NCI-H2196 (cell line): ENCODE results near the gene DGCR6.
"Not testable (repeated sequence)": the region's sequence is repeated elsewhere in the genome, so short reads cannot be mapped to it uniquely, and the experiment has no call there.

ENCODE experiments used
- DNase-seq: peaks from one replicate; lab custom pipeline; 2025; ENCODE audit not compliant: unreplicated experiment; lab: John Stamatoyannopoulos, UW

DGCR6 gene

GRCh38 chr22:18929459-18929858 lies 23.3 kb downstream of the DGCR6 start:
- no peak for DNase-seq

DNA sequence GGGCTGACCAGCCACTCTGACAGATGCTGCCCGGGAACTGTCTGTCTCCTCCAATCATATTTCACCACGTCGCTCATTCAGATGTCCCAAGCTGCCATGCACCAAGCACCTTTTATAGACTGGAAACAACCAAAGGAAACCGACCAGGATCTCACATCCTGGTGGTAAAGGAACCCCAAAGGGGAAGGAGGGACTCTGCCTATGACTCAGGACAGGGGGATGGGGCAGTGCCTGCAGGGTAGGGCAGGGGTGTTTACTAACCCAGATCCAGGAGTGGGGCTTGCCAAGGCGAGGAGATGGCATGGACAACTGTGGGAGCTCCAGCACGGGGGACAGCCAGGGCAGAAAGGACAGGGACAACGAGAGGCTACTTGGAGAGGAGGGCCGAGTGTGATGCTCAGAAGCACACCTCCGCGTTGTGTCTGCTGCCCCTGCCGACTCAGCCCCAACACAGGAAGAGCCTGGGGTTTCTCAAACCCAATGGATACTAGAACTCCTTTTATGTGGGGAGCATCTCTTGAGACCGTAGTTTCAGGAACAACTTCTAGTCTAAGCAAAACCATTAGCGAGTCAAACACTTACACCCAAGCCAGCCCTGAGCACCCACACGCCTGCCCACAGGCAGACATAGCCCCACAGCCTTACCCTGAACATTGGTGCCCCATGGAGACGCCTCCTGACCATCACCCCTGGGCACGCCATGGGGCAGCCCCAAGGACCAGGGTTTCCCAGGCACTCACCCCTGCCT lies 26.0 kb downstream of the DGCR6 start:
- no peak for DNase-seq

- no peak for DNase-seq
Measured at GRCh38 chr22:18933914-18934313, 27.8 kb downstream of the DGCR6 start.

- DNase-seq = not testable (repeated sequence)
Measured at GRCh38 chr22:18934688-18935087, 28.6 kb downstream of the DGCR6 start.

DNA sequence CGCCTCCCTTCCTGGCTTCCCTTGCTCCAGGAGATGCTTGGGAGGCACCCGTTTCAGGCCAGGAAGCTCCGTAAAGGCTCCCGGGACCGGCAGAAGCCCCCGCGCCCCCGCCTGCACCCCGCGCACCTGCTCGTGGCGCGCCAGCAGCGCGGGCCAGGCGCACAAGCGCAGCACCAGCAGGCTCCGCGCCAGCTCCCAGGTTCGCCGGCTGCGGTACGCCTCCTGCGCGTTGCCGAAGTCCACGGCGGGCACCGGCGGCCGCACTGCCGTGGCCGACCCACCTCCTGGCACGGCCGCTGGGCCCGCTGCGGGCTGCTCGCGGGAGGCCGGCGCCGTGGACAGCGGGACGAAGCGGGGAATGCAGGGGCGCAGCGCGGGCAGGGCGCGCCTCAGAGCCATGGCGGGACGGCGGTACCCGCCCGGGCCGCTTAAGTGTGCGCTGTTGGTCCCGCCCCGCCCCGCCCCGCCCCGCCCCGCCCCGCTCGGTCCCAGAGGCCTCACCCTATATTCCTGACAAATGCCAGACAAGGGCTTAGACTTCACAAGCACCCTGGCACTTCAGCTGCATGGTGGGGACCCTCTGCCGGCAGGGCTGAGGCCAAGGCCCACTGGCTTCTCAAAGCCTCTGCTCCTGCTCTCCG lies 29.9 kb downstream of the DGCR6 start, which contains the start of gene PRODH:
TSS of gene PRODH (minus strand) at position 405 of the 641 bp plus-strand sequence. CDS start at position 399, 6 bp downstream.
- DNase-seq = no peak

DNA sequence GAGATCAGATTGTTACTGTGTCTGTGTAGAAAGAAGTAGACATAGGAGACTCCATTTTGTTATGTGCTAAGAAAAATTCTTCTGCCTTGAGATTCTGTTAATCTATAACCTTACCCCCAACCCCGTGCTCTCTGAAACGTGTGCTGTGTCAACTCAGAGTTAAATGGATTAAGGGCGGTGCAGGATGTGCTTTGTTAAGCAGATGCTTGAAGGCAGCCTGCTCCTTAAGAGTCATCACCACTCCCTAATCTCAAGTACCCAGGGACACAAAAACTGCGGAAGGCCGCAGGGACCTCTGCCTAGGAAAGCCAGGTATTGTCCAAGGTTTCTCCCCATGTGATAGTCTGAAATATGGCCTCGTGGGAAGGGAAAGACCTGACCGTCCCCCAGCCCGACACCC lies 32.6 kb downstream of the DGCR6 start:
- DNase-seq = not testable (repeated sequence)

DNA sequence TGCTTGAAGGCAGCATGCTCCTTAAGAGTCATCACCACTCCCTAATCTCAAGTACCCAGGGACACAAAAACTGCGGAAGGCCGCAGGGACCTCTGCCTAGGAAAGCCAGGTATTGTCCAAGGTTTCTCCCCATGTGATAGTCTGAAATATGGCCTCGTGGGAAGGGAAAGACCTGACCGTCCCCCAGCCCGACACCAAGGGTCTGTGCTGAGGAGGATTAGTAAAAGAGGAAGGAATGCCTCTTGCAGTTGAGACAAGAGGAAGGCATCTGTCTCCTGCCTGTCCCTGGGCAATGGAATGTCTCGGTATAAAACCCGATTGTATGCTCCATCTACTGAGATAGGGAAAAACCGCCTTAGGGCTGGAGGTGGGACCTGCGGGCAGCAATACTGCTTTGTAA lies 41.0 kb downstream of the DGCR6 start:
- DNase-seq = not testable (repeated sequence)

DNA sequence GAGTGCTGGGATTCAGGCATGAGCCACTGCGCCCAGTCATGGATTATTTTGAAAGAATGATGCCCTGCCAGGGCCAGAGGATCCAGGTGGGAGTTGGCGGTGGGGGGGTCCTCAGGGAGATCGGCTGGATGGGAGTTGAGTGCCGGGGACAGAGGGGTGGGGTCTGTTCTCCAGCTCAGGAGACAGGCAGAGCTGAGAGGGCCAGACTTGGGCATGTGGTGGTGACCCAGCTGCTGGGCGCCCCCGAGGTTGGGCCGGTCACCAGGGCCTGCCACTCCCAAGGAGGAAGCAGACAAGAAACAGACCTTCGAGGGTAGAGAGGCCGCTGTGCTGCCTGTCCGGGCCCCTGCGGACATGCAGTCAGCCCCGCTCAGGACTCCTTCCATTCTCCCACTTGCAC lies 41.8 kb downstream of the DGCR6 start:
- no peak for DNase-seq

DNA sequence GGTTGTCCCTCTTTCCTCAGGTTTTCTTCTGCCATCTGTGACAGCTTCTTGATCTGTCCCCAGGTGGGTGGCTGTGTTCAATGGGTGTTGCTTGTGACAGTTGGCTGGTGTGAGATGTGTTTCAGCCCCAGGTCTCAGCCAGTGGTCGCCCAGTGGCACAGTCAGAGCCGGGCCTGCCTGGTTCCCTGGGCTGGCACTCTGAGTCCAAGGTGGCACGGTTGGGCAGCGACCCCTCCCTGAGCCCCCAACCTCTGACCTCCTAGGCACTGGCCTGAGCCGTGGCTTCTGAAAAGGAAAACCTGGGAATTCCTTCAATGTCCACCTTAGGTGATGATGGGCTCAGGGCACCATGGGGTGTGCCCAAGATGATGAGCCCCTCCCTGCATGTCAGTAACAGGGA lies 44.0 kb downstream of the DGCR6 start:
- DNase-seq = no peak

DNA sequence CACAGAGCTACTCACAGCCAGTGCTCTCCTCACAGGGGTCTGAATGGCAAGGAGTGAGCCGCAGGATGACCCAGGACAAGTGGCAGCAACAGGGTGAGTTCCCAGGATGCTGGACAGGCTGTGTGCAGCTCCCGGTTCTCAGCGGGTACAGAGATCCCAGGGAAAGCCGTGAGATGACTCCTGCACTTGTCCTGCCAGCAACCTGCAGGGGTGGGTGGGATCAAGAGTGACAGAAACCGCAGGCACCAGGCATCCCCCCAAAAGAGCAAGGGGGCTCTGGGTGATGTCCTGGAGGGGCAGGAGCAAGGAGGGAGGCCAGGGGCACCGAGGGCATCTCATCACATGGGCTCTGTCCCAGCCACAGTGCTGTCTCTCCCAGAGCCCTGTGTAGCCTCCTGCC lies 45.9 kb downstream of the DGCR6 start:
- DNase-seq = no peak

DNA sequence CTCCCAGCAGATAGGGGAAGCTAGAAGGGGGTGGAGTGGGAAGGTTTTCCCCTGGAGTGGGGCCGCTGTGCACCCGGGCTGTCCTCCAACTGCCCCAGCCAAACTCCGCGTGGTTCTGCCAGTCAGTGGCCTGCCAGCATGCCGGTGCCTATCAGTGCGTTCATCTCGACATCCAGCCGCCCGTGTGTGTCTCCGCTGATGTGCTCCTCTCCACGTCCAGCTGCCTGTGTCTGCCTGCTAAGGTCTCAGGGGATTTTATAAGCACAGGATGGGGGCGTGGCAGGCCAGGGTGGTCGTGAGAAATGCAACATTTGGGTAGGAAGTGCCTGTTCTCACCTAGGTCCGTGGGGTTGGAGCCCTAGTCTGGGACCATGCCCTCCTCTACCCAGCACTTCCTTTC lies 47.0 kb downstream of the DGCR6 start:
- DNase-seq = not testable (repeated sequence)

DNA sequence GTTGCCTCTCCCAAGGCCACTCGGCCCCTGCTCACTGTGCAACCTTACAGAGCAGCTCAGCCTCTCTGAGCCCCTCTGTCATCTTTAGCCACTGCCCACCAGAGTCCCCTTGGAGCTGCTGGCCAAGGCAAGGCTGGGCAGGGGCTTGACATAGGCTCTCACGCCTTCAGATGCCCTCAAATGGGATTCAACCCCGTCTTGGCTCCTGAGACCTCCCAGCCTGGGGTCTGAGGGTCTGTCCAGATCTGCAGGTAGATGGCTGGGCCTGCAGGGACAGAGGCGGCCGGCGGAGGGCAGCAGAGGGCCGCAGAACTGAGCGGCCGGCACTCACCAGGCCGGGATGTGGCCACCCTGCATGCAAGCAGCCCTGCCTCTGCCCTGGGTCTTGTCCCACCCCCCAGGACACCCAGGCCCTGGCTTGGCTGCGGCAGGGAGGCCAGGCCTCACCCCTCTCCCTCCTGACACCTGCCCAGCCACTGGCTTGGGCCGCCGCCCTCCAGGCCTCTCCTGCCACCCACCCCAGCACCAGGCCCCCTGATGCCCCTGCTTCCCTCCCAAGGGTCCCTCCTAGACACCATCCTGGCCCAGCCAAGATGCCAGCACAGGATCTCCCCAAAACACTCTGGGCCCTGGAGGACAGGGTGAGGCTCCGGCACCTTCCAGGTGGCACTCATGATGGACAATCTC lies 48.3 kb downstream of the DGCR6 start:
- DNase-seq = peak; percentile 43

DNA sequence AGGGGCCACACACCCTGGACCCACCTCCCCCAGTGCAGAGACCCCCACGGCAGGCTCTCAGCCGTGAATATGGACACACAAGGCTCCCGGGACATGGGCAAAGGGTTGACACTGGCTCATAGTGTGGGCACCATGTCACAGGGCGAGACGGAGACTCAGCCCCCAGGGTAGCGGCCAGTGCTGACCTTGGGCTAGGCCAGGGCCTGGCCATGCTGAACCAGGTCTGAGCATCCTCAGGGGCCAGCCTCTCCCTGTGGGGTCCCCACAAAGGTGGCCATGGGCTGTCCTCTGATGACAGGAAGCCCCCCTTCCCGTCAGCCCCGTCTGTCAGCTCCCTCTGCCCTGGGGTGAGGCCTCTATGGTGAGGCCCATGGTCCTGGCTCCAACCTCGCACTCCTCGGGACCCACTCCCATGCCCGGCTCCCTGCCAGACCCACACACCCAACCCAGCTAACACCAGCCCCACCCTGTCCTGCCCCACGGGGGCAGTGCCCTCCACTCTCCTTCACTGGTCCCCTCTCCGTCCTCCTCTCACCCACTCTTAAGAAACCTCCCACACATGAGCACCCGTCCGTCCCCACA lies 49.0 kb downstream of the DGCR6 start:
- no peak for DNase-seq

DNA sequence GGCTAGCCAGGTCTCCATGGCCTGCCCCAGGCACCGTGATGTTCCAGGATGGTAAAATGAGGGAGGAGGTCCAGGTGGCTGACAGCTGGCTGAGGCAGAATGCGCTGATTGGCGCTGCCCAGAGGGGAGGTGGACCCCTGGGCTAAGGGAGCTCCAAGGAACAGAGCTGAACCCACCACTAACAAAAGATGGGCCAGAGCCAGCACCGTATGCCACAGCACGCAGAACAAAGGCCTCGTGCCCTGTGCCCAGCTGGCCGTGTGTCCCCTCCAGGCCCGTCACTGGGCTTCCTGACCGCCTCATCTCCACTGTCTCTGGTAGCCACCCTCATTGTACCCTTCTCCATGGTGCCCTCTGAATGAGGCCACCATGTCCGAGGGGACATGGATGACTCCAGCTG lies 49.6 kb downstream of the DGCR6 start:
- DNase-seq = no peak

DNA sequence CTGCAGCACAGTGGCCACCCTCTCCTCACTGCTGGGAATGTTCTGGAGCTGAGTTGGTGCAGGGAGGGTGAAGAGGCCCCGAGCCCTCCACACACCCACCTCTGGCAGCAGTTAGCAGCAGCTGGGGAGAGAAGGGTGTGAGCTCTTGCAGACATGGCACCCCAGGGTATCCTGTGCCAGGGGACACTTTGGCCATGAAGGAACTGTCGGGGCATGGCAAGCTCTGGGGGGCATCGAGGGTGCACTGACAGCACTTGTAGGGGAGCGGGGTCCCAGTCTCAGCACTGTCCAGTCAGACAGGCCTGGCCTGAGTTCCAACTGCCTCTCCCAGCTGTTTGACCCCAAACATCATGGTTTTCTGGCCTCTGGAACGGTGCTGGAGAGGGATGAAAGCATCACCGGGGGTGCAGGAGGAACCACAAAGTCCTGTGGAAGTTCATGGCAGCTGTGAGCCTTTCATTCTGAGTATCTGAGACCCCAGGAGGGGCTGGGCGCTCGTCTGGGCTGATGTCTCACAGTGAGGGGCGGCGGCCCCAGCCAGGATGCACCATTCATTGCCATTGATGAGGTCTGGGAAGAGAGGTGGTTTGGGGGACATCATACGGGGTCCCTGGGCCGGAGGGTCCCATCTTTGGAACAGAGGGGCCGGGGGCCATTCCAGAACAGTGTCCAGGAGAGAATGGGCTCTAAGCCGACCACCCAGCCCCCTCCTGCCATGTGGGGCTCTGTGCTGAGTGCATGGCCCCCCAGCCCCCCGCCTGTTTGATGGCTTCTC lies 50.2 kb downstream of the DGCR6 start:
- DNase-seq = not testable (repeated sequence)

DNA sequence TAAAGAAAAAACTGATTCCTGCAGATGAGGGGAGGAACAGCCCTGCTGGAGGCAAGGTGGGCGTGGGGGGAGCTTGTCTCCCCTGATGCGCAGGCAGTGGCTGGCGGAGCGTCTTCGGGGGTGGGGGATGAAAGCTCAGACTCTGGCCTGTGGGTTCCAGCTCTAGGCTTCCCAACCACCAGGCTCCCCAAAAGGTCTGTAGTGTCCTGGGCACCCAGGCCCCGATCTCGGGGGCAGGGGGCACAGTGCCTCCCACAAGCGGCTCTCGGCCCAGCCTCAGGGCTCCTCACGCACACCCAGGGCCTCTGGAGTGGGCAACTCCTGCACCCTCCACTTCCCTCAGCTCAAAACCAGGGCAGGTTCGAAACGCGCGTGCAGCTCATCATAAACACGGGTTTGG lies 50.8 kb downstream of the DGCR6 start:
- DNase-seq = not testable (repeated sequence)

DNA sequence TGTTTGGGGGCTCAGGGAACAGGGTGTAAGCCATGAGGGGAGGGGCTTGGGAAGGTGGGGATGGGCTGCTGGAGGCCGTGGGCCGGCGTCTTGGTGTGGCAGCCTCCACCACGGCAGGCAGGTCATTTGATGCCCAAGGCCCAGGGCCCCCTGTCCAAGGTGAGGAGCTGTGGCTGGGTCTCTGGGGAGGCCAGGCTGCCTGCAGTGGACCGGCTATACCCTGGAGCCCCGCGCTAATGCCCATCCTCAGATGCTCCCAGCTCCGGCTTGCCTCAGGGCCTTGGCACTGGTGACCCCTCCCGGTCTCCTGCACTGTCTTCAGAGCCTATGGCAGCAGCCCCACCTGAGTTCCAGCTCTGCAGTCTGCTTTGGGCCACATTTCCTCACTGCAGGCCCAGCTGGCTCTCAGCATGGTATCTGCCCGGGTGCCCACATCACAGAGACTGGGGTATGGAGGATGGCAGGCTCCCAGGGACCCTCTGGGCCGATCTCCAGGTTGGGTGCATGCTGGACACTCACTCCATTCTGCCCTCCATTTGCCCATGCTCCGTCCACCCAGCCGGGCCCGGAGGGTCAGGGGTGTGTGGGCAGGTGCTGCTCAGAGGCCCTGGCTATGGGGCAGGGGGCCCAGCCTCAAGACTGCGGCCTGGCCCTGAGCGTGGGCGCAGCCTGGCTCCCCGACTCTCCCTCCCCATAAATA lies 51.7 kb downstream of the DGCR6 start:
- DNase-seq = not testable (repeated sequence)

DNA sequence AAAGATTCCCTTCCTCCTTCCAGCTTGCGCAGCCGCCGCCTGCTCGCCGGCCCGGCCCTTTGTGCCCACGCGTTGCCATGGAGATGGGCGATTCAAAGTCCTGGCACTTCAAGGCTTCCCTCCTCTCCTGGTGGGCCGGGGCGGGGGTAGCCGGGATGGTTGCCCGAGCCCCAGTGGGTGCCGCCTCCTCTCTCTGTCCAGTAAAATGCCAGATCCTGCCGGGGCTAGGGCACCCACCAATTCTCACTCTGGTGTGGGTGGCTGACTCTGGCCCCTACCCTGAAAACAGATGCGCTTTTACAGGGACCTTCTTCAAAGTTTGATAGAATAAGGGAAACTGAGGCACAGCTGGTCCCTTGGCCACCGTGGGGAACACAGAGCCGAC lies 52.2 kb downstream of the DGCR6 start:
- DNase-seq = not testable (repeated sequence)

DNA sequence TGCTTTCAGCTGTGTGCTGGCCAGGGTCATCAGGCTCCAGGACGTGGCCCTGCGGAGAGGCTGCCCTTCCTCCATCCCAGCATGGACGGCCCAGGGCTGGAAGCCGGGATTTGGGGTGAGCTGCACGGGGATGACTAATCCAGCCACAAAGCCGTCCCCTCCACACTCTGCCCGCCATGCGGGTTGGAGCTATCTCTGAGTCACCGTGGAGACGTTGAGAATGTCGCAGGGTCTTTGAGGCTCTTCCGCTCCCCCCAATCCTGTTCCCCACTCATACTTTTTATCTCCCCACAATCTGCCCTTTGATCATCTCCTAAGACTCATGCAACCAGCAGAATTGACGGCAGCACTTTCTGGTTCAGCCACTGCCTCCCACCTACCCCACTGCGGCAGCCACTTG lies 52.6 kb downstream of the DGCR6 start:
- DNase-seq = not testable (repeated sequence)

- DNase-seq = not testable (repeated sequence)
Measured at GRCh38 chr22:18959266-18959665, 53.1 kb downstream of the DGCR6 start.
